ENCODE measurements around the gene DAW1. TPM values are rescaled to one million over a fixed set of nuclear protein-coding genes. Genes with fewer than 3 reads are reported as not detected.
"Not testable (repeated sequence)": the region's sequence is repeated elsewhere in the genome, so short reads cannot be mapped to it uniquely, and the experiment has no call there.

Gene DAW1
- total RNA-seq, 3 donors from 2014 or later, result not detected

GRCh38 chr2:227914362-227914761 lies 42.9 kb downstream of the DAW1 start:
- H3K4me1 ChIP-seq, result no peaks in the 10 kb centered on the region
- intact Hi-C loops (cut with DNase I; ENCODE audit: low total_unique reads), result no loop called here
- no peak overlapping the region for H3K4me3 ChIP-seq

GRCh38 chr2:227921648-227922047 lies 50.2 kb downstream of the DAW1 start:
- DNase-seq (ENCODE audit: low spot score in 2 of 2), result no peak
- Histone ChIP-seq H3K36me3 (no peaks in the 10 kb centered on the region), H3K4me1 (no peaks in the 10 kb centered on the region), H3K27ac (no peak overlapping the region), H3K4me3 (no peak overlapping the region), H3K27me3 (no peaks in the 10 kb centered on the region), H3K9me3 (no peaks in the 10 kb centered on the region)
- intact Hi-C loops (cut with DNase I; ENCODE audit: low total_unique reads), result no loop called here
- TF ChIP-seq POLR2AphosphoS5 (IDR thresholded peaks at IDR 0.05) (no peak), POLR2A (IDR thresholded peaks at IDR 0.05) (no peak), CTCF (IDR thresholded peaks at IDR 0.05) (no peak)

More at GRCh38 chr2:227914362-227914761, 42.9 kb downstream of the DAW1 start:
- no peak for DNase-seq (ENCODE audit: low spot score in 2 of 2)
- Histone ChIP-seq H3K36me3 (no peaks in the 10 kb centered on the region), H3K27me3 (no peaks in the 10 kb centered on the region), H3K27ac (no peak overlapping the region), H3K9me3 (no peaks in the 10 kb centered on the region)
- TF ChIP-seq CTCF (IDR thresholded peaks at IDR 0.05) (no peak), POLR2AphosphoS5 (IDR thresholded peaks at IDR 0.05) (no peak), POLR2A (IDR thresholded peaks at IDR 0.05) (no peak)

- H3K4me1 ChIP-seq, result no peaks in the 10 kb centered on the region
- no peak overlapping the region for H3K27ac ChIP-seq
- DNase-seq (ENCODE audit: low spot score in 2 of 2), result no peak
- no peaks in the 10 kb centered on the region for H3K36me3 ChIP-seq
- TF ChIP-seq POLR2AphosphoS5 (IDR thresholded peaks at IDR 0.05) (no peak), CTCF (IDR thresholded peaks at IDR 0.05) (no peak), POLR2A (IDR thresholded peaks at IDR 0.05) (no peak)
- H3K4me3 ChIP-seq, result no peak overlapping the region
- peaks cover 3 to 12% of the 10 kb centered on the region in 2 donors for H3K9me3 ChIP-seq
- intact Hi-C loops (cut with DNase I; ENCODE audit: low total_unique reads), result no loop called here
- H3K27me3 ChIP-seq, result no peaks in the 10 kb centered on the region
Measured at GRCh38 chr2:227932001-227932400, 60.6 kb downstream of the DAW1 start.

- Histone ChIP-seq H3K36me3 (no peaks in the 10 kb centered on the region), H3K4me1 (no peaks in the 10 kb centered on the region), H3K27ac (no peak overlapping the region), H3K4me3 (no peak overlapping the region), H3K9me3 (peaks cover 3 to 11% of the 10 kb centered on the region in 2 donors), H3K27me3 (no peaks in the 10 kb centered on the region)
- intact Hi-C loops (cut with DNase I; ENCODE audit: low total_unique reads), result no loop called here
- TF ChIP-seq CTCF (IDR thresholded peaks at IDR 0.05) (no peak), POLR2AphosphoS5 (IDR thresholded peaks at IDR 0.05) (no peak), POLR2A (IDR thresholded peaks at IDR 0.05) (no peak)
- DNase-seq (ENCODE audit: low spot score in 2 of 2), result no peak
Measured at GRCh38 chr2:227932403-227932802, 61.0 kb downstream of the DAW1 start.

- intact Hi-C loops (cut with DNase I; ENCODE audit: low total_unique reads), result no loop called here
- DNase-seq (ENCODE audit: low spot score in 2 of 2), result no peak
Measured at GRCh38 chr2:227933884-227934283, 62.5 kb downstream of the DAW1 start.

GRCh38 chr2:227936249-227936648 lies 64.8 kb downstream of the DAW1 start:
- H3K4me3 ChIP-seq; H3K36me3 ChIP-seq; DNase-seq (ENCODE audit: low spot score in 2 of 2); intact Hi-C loops (cut with DNase I; ENCODE audit: low total_unique reads); H3K9me3 ChIP-seq; H3K27me3 ChIP-seq; H3K27ac ChIP-seq; H3K4me1 ChIP-seq: not testable (repeated sequence)

More at GRCh38 chr2:227933884-227934283, 62.5 kb downstream of the DAW1 start:
- no peaks in the 10 kb centered on the region for H3K4me1 ChIP-seq
- no peaks in the 10 kb centered on the region for H3K36me3 ChIP-seq
- H3K9me3 ChIP-seq, result no peaks in the 10 kb centered on the region
- TF ChIP-seq POLR2AphosphoS5 (IDR thresholded peaks at IDR 0.05) (no peak), POLR2A (IDR thresholded peaks at IDR 0.05) (no peak), CTCF (IDR thresholded peaks at IDR 0.05) (no peak)
- no peaks in the 10 kb centered on the region for H3K27me3 ChIP-seq
- H3K4me3 ChIP-seq, result no peak overlapping the region
- no peak overlapping the region for H3K27ac ChIP-seq
